Astrocyte of the spinal cord (primary cell): ENCODE results near the gene SART3.

Experiments used
- DNase-seq: peaks from one replicate; pipeline ENCODE4 v3.0.0; 2011; ENCODE audit warnings: low read depth, low spot score
- H3K4me3 ChIP-seq: 2 replicates; pipeline ENCODE4 v1.5.1; 2011; ENCODE audit warnings: low read depth, mild to moderate bottlenecking, low read length, moderate library complexity
- in situ Hi-C: cut with HindIII; loops from 2 replicates; pipeline ENCODE4 v1.10.0; 2017; ENCODE audit warnings: low sequenced_read_pairs
- TF ChIP-seq, protein P1 (sequence below): IDR thresholded peaks from 2 replicates; pipeline ENCODE4 v1.5.1; 2012; ENCODE audit warnings: low read depth, mild to moderate bottlenecking, low read length, inconsistent platforms

The SART3 gene

DNA sequence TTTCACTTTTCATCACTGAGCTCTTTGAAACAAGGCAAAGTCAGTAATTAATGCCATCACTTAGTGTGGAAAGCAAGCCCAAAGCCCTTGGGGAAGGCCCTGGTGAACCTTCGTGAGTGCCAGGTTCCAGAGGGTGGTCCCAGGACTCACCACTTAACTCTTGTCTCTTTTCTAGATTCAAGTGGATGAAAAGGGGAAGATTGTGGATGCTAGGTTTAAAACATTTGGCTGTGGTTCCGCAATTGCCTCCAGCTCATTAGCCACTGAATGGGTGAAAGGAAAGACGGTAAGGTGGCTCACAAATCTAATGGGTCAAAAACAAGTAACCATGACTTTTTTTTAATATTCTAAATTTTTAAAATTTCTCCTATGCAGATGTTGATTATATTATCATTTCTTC is 4.2 kb upstream of the SART3 start:
- no peak overlapping the region for H3K4me3 ChIP-seq
- in situ Hi-C loops, result no loop called here
- TF ChIP-seq, protein P1, sequence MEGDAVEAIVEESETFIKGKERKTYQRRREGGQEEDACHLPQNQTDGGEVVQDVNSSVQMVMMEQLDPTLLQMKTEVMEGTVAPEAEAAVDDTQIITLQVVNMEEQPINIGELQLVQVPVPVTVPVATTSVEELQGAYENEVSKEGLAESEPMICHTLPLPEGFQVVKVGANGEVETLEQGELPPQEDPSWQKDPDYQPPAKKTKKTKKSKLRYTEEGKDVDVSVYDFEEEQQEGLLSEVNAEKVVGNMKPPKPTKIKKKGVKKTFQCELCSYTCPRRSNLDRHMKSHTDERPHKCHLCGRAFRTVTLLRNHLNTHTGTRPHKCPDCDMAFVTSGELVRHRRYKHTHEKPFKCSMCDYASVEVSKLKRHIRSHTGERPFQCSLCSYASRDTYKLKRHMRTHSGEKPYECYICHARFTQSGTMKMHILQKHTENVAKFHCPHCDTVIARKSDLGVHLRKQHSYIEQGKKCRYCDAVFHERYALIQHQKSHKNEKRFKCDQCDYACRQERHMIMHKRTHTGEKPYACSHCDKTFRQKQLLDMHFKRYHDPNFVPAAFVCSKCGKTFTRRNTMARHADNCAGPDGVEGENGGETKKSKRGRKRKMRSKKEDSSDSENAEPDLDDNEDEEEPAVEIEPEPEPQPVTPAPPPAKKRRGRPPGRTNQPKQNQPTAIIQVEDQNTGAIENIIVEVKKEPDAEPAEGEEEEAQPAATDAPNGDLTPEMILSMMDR, result no peak
- no peak for DNase-seq

DNA sequence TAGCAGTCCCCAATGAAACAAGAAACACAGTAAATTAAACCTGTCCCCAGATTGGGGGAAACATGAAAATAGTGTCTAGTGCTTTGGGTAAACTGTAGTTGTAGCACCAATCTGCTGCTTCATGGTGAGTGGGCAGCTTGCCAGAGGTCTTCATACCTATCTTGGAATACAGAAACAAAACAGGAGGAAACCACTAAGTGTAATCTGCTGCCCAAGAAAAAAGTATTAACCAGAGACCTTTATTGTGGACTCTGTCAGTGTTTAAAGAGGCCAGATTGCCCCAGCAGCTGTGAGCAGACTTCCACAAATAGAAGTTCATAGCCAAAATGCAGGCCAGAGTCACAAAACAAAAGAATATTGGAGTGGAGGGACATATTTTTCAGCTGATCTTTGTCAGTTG is 3.8 kb upstream of the SART3 start:
- in situ Hi-C loops, result no loop called here
- DNase-seq, result no peak
- TF ChIP-seq, protein P1, result no peak
- H3K4me3 ChIP-seq, result no peak overlapping the region

DNA sequence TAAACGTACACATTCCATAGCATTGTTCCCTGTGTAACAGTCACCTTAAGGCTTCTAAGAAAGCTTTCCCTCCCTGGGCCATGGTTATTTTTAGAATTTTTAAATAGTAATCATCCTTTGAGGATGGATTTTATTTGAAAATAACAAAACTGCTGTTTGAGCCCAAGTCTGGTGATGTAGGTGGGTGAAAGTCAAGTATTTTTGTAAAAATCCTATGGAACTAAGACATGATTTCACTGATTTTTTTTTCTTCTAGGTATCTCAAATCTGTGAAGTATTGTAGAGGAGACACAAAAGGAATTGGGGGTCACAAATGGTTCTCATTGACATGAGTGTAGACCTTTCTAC is 2.8 kb upstream of the SART3 start:
- H3K4me3 ChIP-seq, result no peak overlapping the region
- TF ChIP-seq, protein P1, result no peak
- in situ Hi-C loops, result no loop called here
- no peak for DNase-seq

DNA sequence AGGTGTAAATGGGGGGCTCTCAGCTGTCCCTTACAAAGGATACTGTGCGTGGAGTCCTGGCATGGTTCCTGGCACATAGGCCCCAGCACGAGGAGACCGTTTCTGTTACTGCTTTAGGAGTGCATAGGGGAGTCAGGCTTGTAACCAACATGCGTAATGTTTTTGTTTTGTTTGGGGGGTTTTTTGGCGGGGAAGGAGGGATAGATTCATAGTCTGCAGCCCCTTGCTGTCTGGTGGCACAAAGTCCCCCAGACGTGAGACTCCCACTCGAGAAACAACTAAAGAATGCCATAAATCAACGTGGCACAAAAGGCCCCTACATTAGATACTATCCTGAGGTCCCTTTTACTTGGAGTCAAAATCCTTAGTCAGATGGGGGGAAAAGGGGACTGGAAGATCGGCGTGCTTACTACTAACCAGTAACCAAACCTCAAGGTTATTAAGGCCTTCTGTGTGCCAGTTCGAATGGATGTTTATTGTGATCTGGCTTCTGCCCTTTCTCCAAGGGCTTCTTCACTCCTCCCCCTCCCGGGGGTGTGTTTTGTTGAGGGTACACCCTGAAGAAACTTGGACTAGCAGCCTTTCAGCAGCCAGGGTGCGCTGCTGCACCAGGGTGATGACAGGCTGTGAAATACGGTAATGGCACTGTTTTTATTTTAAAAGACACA is 2.3 kb upstream of the SART3 start:
- H3K4me3 ChIP-seq, result peak overlapping the region; percentile 89
- in situ Hi-C loops, result no loop called here
- peak; percentile 89 for DNase-seq
- TF ChIP-seq, protein P1, result peak; percentile 94

DNA sequence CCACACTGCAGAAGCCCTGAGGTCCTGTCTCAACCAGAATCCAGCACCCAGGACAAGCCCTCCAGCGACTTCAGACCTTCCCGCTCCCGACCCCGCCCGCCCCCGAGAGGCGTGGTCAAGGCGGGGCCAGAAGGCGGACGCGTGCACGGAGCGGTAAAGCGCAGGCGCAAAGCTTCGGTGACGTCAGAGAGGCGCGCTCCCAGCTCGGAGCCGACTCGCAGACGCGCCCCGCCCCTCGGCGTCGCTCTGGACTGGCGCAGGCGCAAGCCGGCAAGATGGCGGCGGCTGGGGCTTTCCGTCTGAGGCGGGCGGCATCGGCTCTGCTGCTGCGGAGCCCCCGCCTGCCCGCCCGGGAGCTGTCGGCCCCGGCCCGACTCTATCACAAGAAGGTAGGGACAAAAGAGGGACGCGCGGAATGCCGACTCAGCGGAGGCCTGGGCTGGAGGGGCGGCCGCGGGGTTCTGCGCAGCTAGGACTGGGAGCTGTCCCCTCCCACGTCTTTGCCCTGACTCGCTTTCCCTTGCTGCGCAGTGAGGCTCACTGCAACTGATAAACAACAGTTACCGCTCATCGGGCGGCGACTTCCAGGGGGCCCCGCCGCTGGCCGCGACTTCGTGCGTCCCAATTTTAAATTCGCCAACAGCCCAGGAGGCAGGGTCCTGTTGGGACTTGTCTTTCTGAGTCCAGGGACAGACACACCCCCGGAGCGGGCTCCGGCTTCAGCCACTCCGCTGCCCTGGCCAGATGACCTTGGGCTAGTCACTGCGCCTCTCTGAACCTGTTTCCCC is 1.6 kb upstream of the SART3 start, which contains the start of gene ISCU:
Gene ISCU, plus strand, starts transcription at position 249 of the 788 bp plus-strand sequence. Its CDS starts 27 bp downstream, at position 276.
- TF ChIP-seq, protein P1, result no peak
- in situ Hi-C loops, result no loop called here

DNA sequence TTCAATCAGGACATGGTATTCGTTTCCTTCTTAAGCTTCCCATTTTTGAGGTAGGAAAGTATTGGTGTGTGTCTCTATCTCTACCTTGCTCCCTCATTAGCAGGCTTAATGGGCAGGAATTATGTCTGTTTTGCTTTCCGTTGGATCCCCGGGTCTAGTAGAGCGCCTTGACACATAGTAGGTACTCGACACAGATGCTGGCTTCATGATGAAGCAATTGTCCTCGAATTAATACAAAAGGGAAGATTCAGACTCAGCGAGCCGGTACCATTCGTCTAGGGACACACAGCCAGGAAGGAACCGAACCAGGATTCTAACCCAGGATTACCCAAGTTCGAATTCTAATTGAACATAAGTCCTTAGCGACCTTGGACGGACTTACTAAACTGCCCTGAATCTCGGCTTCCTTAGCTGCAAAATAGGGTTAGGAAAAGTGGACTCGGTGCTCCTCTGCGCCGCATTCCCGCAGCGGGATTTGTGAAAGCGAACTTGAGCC is 927 bp upstream of the SART3 start:
- TF ChIP-seq, protein P1, result no peak
- H3K4me3 ChIP-seq, result peak overlapping the region; percentile 99
- in situ Hi-C loops, result no loop called here
- DNase-seq, result no peak

More for the DNA sequence above, 1.6 kb upstream of the SART3 start, which contains the start of gene ISCU:
- DNase-seq, result peak; percentile 97
- H3K4me3 ChIP-seq, result peak within 1 kb of the TSS; percentile 99
